Suprapubic skin (tissue), 4 donors: Measurements from ENCODE around the gene MOB3B. TPM values are rescaled to one million over a fixed set of nuclear protein-coding genes. Genes with fewer than 3 reads are reported as not detected.

ENCODE experiments used
- DNase-seq, 2 donors: peaks; one replicate each; pipeline ENCODE4 v3.0.0-alpha.2; 2019; ENCODE audit warnings: low spot score in 2 of 2
- H3K27ac ChIP-seq: fragments of 200-600 bp; sonication (generic); one replicate; pipeline ENCODE4 v1.5.1; 2019
- H3K27me3 ChIP-seq: fragments of 200-600 bp; sonication (generic); one replicate; pipeline ENCODE4 v1.5.1; 2019
- H3K36me3 ChIP-seq: fragments of 200-600 bp; sonication (generic); one replicate; pipeline ENCODE4 v1.5.1; 2019
- H3K4me1 ChIP-seq: fragments of 200-600 bp; sonication (generic); one replicate; pipeline ENCODE4 v1.5.1; 2019
- H3K4me3 ChIP-seq: fragments of 200-600 bp; sonication (generic); one replicate; pipeline ENCODE4 v1.5.1; 2019; ENCODE audit warnings: mild to moderate bottlenecking
- H3K9me3 ChIP-seq: fragments of 200-600 bp; sonication (generic); one replicate; pipeline ENCODE4 v1.5.1; 2019
- CTCF ChIP-seq, 2 donors: fragments of 200-600 bp in 1 of 2; fragments of 450-650 bp in 1 of 2; sonication (generic) in 1 of 2; IDR thresholded peaks; one replicate each; pipeline ENCODE4 v1.5.1; 2016 to 2019; ENCODE audit warnings: antibody characterized with exemption in 2 of 2, mild to moderate bottlenecking in 1 of 2, moderate library complexity in 1 of 2
- EP300 ChIP-seq: sonication (generic); formaldehyde crosslinking; IDR thresholded peaks from one replicate; pipeline ENCODE4 v1.6.1; 2017; ENCODE audit warnings: antibody characterized with exemption
- POLR2A ChIP-seq, 2 donors: fragments of 450-650 bp; IDR thresholded peaks; one replicate each; pipeline ENCODE4 v1.6.1; 2017; ENCODE audit warnings: antibody characterized with exemption in 2 of 2, mild to moderate bottlenecking in 2 of 2, moderate library complexity in 2 of 2
- POLR2AphosphoS5 ChIP-seq, 3 donors: sonication (generic); formaldehyde crosslinking; IDR thresholded peaks; one replicate each; pipeline ENCODE4 v1.6.1; 2017; ENCODE audit warnings: antibody characterized with exemption in 3 of 3
- WGBS: methylation state at CpG from one replicate; pipeline ENCODE4 v1.1.5; 2018; 5-methylcytosine and 5-hydroxymethylcytosine counted together
- total RNA-seq, 4 donors: library from RNA; depleted of rRNA; stranded (reverse); fragments of >200 nt; gene quantifications; one replicate each; pipeline ENCODE4 v1.1.0, GENCODE V29; 2016

MOB3B gene
- total RNA-seq, 4 donors from 2014 or later = 8.2 to 21.5 (median 10.9) TPM

GRCh38 chr9:27532046-27532445 is 2.4 kb upstream of the MOB3B start:
- no peak for DNase-seq
- Histone ChIP-seq H3K9me3 (no peaks in the 10 kb centered on the region), H3K36me3 (peaks cover 6% of the 10 kb centered on the region), H3K4me3 (no peak overlapping the region), H3K27me3 (no peaks in the 10 kb centered on the region), H3K27ac (no peak overlapping the region), H3K4me1 (peaks cover 32% of the 10 kb centered on the region)
- TF ChIP-seq CTCF (IDR thresholded peaks at IDR 0.05) (no peak), EP300 (no peak), POLR2A (IDR thresholded peaks at IDR 0.05) (no peak), POLR2AphosphoS5 (IDR thresholded peaks at IDR 0.05) (no peak)
- whole genome bisulfite sequencing = 74% methylated on average over 1 of the region's 1 CpG

- Histone ChIP-seq H3K27ac (no peak overlapping the region), H3K9me3 (no peaks in the 10 kb centered on the region), H3K36me3 (peaks cover 6% of the 10 kb centered on the region), H3K27me3 (no peaks in the 10 kb centered on the region), H3K4me1 (peaks cover 41% of the 10 kb centered on the region), H3K4me3 (no peak overlapping the region)
- 55% methylated on average over 4 of the region's 4 CpGs for WGBS
- no peak for TF ChIP-seq EP300
- no peak for TF ChIP-seq CTCF (IDR thresholded peaks at IDR 0.05)
- TF ChIP-seq POLR2A (IDR thresholded peaks at IDR 0.05) = no peak
- TF ChIP-seq POLR2AphosphoS5 (IDR thresholded peaks at IDR 0.05) = no peak
- no peak for DNase-seq
These were observed 1.5 kb upstream of the MOB3B start for GRCh38 chr9:27530915-27531755.

- Histone ChIP-seq H3K4me1 (peaks cover 38% of the 10 kb centered on the region), H3K27ac (peak overlapping the region; percentile 93), H3K4me3 (peak overlapping the region; percentile 87), H3K27me3 (no peaks in the 10 kb centered on the region), H3K9me3 (no peaks in the 10 kb centered on the region), H3K36me3 (no peaks in the 10 kb centered on the region)
- no peak for TF ChIP-seq POLR2AphosphoS5 (IDR thresholded peaks at IDR 0.05)
- TF ChIP-seq POLR2A (IDR thresholded peaks at IDR 0.05) = peak in 1 of 2 donors; percentile 71
- TF ChIP-seq CTCF (IDR thresholded peaks at IDR 0.05) = peak in 1 of 2 donors; percentile 7
- DNase-seq = peak; percentile 86 to 89
- 0% methylated on average over 3 of the region's 25 CpGs for WGBS
These were observed 713 bp downstream of the MOB3B start for GRCh38 chr9:27528886-27529315.

DNA sequence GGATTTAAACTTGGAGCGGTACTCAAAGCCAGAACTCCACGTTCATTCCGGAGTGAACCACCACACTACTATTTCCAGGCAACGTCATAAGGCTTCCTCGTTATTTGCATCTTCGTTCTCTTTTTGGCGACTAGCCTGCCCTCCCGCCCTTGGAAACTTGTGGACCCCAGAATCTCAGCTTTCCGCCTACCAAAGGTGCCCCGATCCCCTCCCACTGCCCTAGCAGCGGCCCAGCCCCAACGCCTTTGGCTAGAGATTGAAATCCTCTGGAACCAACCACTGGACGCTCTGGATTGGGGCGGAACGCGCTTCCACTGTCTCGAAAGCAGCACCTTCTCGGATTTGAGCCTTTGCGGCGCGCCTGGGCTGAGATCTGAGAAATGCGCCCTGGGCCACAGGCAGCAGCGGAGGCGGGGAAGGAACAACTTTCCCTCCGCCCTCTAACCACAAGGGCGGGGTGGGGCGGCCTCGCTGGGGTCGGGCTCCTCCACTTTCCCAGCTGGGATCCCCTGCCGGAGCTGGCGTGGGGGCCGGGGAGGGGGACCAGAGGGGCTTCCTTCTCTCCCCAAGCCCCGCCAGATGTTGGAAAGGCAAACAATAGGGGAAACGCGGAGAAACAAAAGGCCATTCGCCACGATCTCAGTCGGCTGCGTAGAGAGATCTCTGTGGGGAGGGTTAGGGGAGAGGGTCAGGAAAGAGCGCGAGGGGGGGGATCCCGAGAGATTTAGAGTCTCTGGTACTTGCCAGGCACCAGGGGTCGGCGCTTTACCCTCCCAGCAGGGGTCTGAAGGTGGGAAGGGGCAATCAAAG is 1.3 kb downstream of the MOB3B start:
- no peak for TF ChIP-seq CTCF (IDR thresholded peaks at IDR 0.05)
- TF ChIP-seq POLR2A (IDR thresholded peaks at IDR 0.05) = peak in 1 of 2 donors; percentile 26
- peak; percentile 7 to 50 (median 47) for TF ChIP-seq POLR2AphosphoS5 (IDR thresholded peaks at IDR 0.05)
- no peak for TF ChIP-seq EP300
- Histone ChIP-seq H3K36me3 (no peaks in the 10 kb centered on the region), H3K27ac (peak overlapping the region; percentile 93), H3K4me3 (peak overlapping the region; percentile 87), H3K4me1 (peaks cover 32% of the 10 kb centered on the region), H3K27me3 (no peaks in the 10 kb centered on the region), H3K9me3 (no peaks in the 10 kb centered on the region)
- DNase-seq = peak; percentile 92
- 2% methylated on average over 36 of the region's 44 CpGs for WGBS

GRCh38 chr9:27527702-27528075 is 1.9 kb downstream of the MOB3B start:
- 31% methylated on average over 8 of the region's 8 CpGs for WGBS

More at GRCh38 chr9:27527702-27528075, 1.9 kb downstream of the MOB3B start:
- H3K4me3 ChIP-seq = peak overlapping the region; percentile 87
- peaks cover 31% of the 10 kb centered on the region for H3K4me1 ChIP-seq
- no peaks in the 10 kb centered on the region for H3K36me3 ChIP-seq
- peak overlapping the region; percentile 93 for H3K27ac ChIP-seq
- no peaks in the 10 kb centered on the region for H3K27me3 ChIP-seq
- TF ChIP-seq EP300 (no peak), CTCF (IDR thresholded peaks at IDR 0.05) (no peak)
- no peaks in the 10 kb centered on the region for H3K9me3 ChIP-seq
- no peak for DNase-seq
